IMR-90 (cell line): ENCODE measurements around the gene CDC20B. TPM values are rescaled to one million over a fixed set of nuclear protein-coding genes. Genes with fewer than 3 reads are reported as not detected.

ENCODE experiments used
- ATAC-seq: fragments of 200-7000 bp; cut with Tn5 transposase; 2 replicates; pipeline ENCODE4 v1.9.1; 2020; ENCODE audit warnings: low read depth, mild to moderate bottlenecking, moderate library complexity
- BruUV-seq: library from RNA; stranded (reverse); fragments of 400-500 nt; replicated peaks from 2 replicates; lab custom pipeline; 2021; lab: Mats Ljungman, UMichigan
- CTCF ChIA-PET: fragments of 300-600 bp; formaldehyde crosslinking; extraction: SDS; loops from one replicate; lab custom pipeline; 2021; ENCODE audit warnings: antibody characterized with exemption; lab: Yijun Ruan, JAX
- POLR2A ChIA-PET: fragments of 300-600 bp; sonication (Branson Sonifier 250); formaldehyde crosslinking; loops from one replicate; lab custom pipeline; 2022; ENCODE audit warnings: antibody characterized with exemption; ENCODE audit not compliant: unreplicated experiment; lab: Charles Lee
- DNase-seq: peaks from one replicate; pipeline ENCODE4 v3.0.0; 2013
- H2AFZ ChIP-seq: replicated peaks from 2 replicates; pipeline ENCODE3; 2013; ENCODE audit warnings: low read length, mild to moderate bottlenecking; ENCODE audit not compliant: poor library complexity
- H2AK5ac ChIP-seq: 2 replicates; pipeline ENCODE4 v1.6.1; 2013; ENCODE audit warnings: low read depth, low read length, inconsistent platforms
- H2AK9ac ChIP-seq: replicated peaks from 2 replicates; pipeline ENCODE3; 2013; ENCODE audit warnings: mild to moderate bottlenecking, low read depth, low read length, moderate library complexity; ENCODE audit not compliant: poor library complexity
- H2BK120ac ChIP-seq: 2 replicates; pipeline ENCODE4 v1.6.1; 2013; ENCODE audit warnings: low read depth, low read length, inconsistent platforms
- H2BK15ac ChIP-seq: 3 replicates; pipeline ENCODE4 v1.6.1; 2013; ENCODE audit warnings: low read depth, low read length, inconsistent platforms
- H2BK20ac ChIP-seq: 2 replicates; pipeline ENCODE4 v1.6.1; 2013; ENCODE audit warnings: low read depth, mild to moderate bottlenecking, inconsistent platforms, low read length, moderate library complexity
- H2BK5ac ChIP-seq: 2 replicates; pipeline ENCODE4 v1.6.1; 2013; ENCODE audit warnings: mild to moderate bottlenecking, low read depth, low read length, inconsistent platforms; ENCODE audit not compliant: poor library complexity, severe bottlenecking
- H3K14ac ChIP-seq: replicated peaks from 2 replicates; pipeline ENCODE4 v1.6.1; 2013; ENCODE audit warnings: low read depth, low read length, inconsistent platforms
- H3K18ac ChIP-seq: 2 replicates; pipeline ENCODE4 v1.6.1; 2013; ENCODE audit warnings: low read depth, low read length, control low read depth
- H3K23ac ChIP-seq: 2 replicates; pipeline ENCODE4 v1.6.1; 2013; ENCODE audit warnings: low read depth, low read length, inconsistent platforms
- H3K27ac ChIP-seq: 2 replicates; pipeline ENCODE4 v1.5.1; 2013; ENCODE audit warnings: mild to moderate bottlenecking, control low read depth, low read length; ENCODE audit not compliant: insufficient read depth
- H3K27me3 ChIP-seq: 2 replicates; pipeline ENCODE4 v1.6.1; 2013; ENCODE audit warnings: low read length; ENCODE audit not compliant: control insufficient read depth, insufficient read depth
- H3K36me3 ChIP-seq: 2 replicates; pipeline ENCODE4 v1.6.1; 2013; ENCODE audit warnings: low read length, mixed read lengths; ENCODE audit not compliant: control insufficient read depth, insufficient read depth
- H3K4ac ChIP-seq: 2 replicates; pipeline ENCODE4 v1.6.1; 2013; ENCODE audit warnings: low read depth, low read length, inconsistent platforms
- H3K4me1 ChIP-seq: 2 replicates; pipeline ENCODE4 v1.6.1; 2013; ENCODE audit warnings: low read length, mixed read lengths; ENCODE audit not compliant: control insufficient read depth, insufficient read depth
- H3K4me2 ChIP-seq: 2 replicates; pipeline ENCODE4 v1.6.1; 2013; ENCODE audit warnings: low read depth, mild to moderate bottlenecking, control low read depth, low read length, moderate library complexity
- H3K4me3 ChIP-seq: 2 replicates; pipeline ENCODE4 v1.5.1; 2013; ENCODE audit warnings: low read depth, mild to moderate bottlenecking, control low read depth, low read length, moderate library complexity; ENCODE audit not compliant: insufficient read depth
- H3K56ac ChIP-seq: 2 replicates; pipeline ENCODE4 v1.6.1; 2013; ENCODE audit warnings: low read length, inconsistent platforms; ENCODE audit not compliant: insufficient read depth; ENCODE audit errors: extremely low read depth
- H3K79me1 ChIP-seq, 2 experiments: 2 replicates each; pipeline ENCODE4 v1.6.1; 2013; ENCODE audit warnings: low read length in 2 of 2, inconsistent platforms in 1 of 2, low read depth in 1 of 2
- H3K9ac ChIP-seq: 2 replicates; pipeline ENCODE4 v1.6.1; 2013; ENCODE audit warnings: low read depth, low read length, control low read depth
- H3K9me1 ChIP-seq: 2 replicates; pipeline ENCODE4 v1.6.1; 2013; ENCODE audit warnings: low read length, inconsistent platforms; ENCODE audit not compliant: insufficient read depth
- H3K9me3 ChIP-seq: 2 replicates; pipeline ENCODE4 v1.6.1; 2013; ENCODE audit warnings: low read length; ENCODE audit not compliant: control insufficient read depth, insufficient read depth
- H4K20me1 ChIP-seq: 2 replicates; pipeline ENCODE4 v1.6.1; 2013; ENCODE audit warnings: low read length, inconsistent platforms; ENCODE audit not compliant: insufficient read depth
- H4K5ac ChIP-seq: 2 replicates; pipeline ENCODE4 v1.6.1; 2013; ENCODE audit warnings: mild to moderate bottlenecking, low read depth, low read length, control low read depth
- H4K8ac ChIP-seq, 2 experiments: 2 replicates each; pipeline ENCODE4 v1.6.1; 2013; ENCODE audit warnings: low read depth in 2 of 2, low read length in 2 of 2, control low read depth in 1 of 2, inconsistent platforms in 1 of 2
- H4K91ac ChIP-seq: 2 replicates; pipeline ENCODE4 v1.6.1; 2013; ENCODE audit warnings: low read depth, low read length, inconsistent platforms; ENCODE audit not compliant: insufficient read depth
- BHLHE40 ChIP-seq: fragments of 150-350 bp; IDR thresholded peaks from 2 replicates; pipeline ENCODE4 v1.6.1; 2016; ENCODE audit warnings: mild to moderate bottlenecking, low read depth, low read length
- CEBPB ChIP-seq: IDR thresholded peaks from 2 replicates; pipeline ENCODE4 v1.6.1; 2012; ENCODE audit warnings: low read depth, low read length, improper control_type of control experiment
- CHD1 ChIP-seq: IDR thresholded peaks from 2 replicates; pipeline ENCODE4 v1.6.1; 2012; ENCODE audit warnings: low read depth, low read length, improper control_type of control experiment
- FOS ChIP-seq: fragments of 150-350 bp; IDR thresholded peaks from 2 replicates; pipeline ENCODE4 v1.6.1; 2016; ENCODE audit warnings: low read depth, low read length
- MAFK ChIP-seq: IDR thresholded peaks from 2 replicates; pipeline ENCODE4 v1.6.1; 2012; ENCODE audit warnings: low read depth, low read length, improper control_type of control experiment
- MAZ ChIP-seq: IDR thresholded peaks from 2 replicates; pipeline ENCODE4 v1.6.1; 2012; ENCODE audit warnings: low read depth, mild to moderate bottlenecking, low read length, improper control_type of control experiment, moderate library complexity, borderline replicate concordance
- MXI1 ChIP-seq: IDR thresholded peaks from 2 replicates; pipeline ENCODE4 v1.6.1; 2012; ENCODE audit warnings: low read depth, mild to moderate bottlenecking, low read length, moderate library complexity, borderline replicate concordance
- NFE2L2 ChIP-seq: fragments of 150-350 bp; IDR thresholded peaks from 2 replicates; pipeline ENCODE4 v1.6.1; 2016; ENCODE audit warnings: low read depth, mild to moderate bottlenecking, low read length
- RAD21 ChIP-seq: IDR thresholded peaks from 2 replicates; pipeline ENCODE4 v1.6.1; 2012; ENCODE audit warnings: low read length, improper control_type of control experiment
- RFX5 ChIP-seq: IDR thresholded peaks from 2 replicates; pipeline ENCODE4 v1.8.0; 2012; ENCODE audit warnings: low read depth, mild to moderate bottlenecking, low read length, moderate library complexity
- SMC3 ChIP-seq: fragments of 150-350 bp; IDR thresholded peaks from 2 replicates; pipeline ENCODE4 v1.6.1; 2016; ENCODE audit warnings: low read depth, mild to moderate bottlenecking, antibody characterized with exemption, low read length, moderate library complexity
- WGBS, 2 experiments: methylation state at CpG; one replicate each; pipeline versions ENCODE4 v1.1.5 to v1.1.7; 2013; ENCODE audit warnings: missing lambda C conversion rate in 2 of 2; ENCODE audit not compliant: insufficient read length in 1 of 2; ENCODE audit errors: extremely low coverage in 2 of 2; 5-methylcytosine and 5-hydroxymethylcytosine counted together
- dilution Hi-C: fragments of 300-500 bp; cut with HindIII; formaldehyde crosslinking; loops from one replicate; pipeline ENCODE4 v1.14.3; 2018; ENCODE audit warnings: low sequenced_read_pairs; ENCODE audit not compliant: unreplicated experiment
- in situ Hi-C: fragments of 300-500 bp; cut with MboI; formaldehyde crosslinking; loops from 3 replicates; pipeline ENCODE4 v1.14.3; 2019; ENCODE audit warnings: low sequenced_read_pairs, inconsistent platforms, mixed read lengths
- intact Hi-C: fragments of 100-400 bp; cut with micrococcal nuclease; formaldehyde crosslinking; loops from 2 replicates; pipeline ENCODE4 v1.10.0; 2022
- polyA plus RNA-seq, 3 experiments: library from polyadenylated mRNA; depleted of rRNA; stranded (reverse); fragments of >200 nt; gene quantifications; 2 replicates each; pipeline ENCODE4 v1.2.3, GENCODE V29; 2012; ENCODE audit warnings: low replicate concordance in 1 of 3
- total RNA-seq: library from RNA; depleted of rRNA; stranded (reverse); fragments of >200 nt; gene quantifications from 2 replicates; pipeline ENCODE4 v1.2.3, GENCODE V29; 2012
- TF ChIP-seq, protein P1 (sequence below): conservative IDR thresholded peaks from 2 replicates; pipeline ENCODE4 v1.5.1; 2012; ENCODE audit warnings: mild to moderate bottlenecking, low read depth, low read length, improper control_type of control experiment
- TF ChIP-seq, protein P2 (sequence below): fragments of 150-350 bp; IDR thresholded peaks from 2 replicates; pipeline ENCODE4 v1.6.1; 2016; ENCODE audit warnings: low read depth, mild to moderate bottlenecking, low read length, moderate library complexity, borderline replicate concordance
- TF ChIP-seq, protein P3 (sequence below): fragments of 150-350 bp; IDR thresholded peaks from 2 replicates; pipeline ENCODE4 v1.6.1; 2017; ENCODE audit warnings: mild to moderate bottlenecking, antibody characterized with exemption, low read length, low read depth

Gene CDC20B
- total and polyA plus RNA-seq, 2 of the 4 experiments (the other 2 are of a cell fraction): not detected

DNA sequence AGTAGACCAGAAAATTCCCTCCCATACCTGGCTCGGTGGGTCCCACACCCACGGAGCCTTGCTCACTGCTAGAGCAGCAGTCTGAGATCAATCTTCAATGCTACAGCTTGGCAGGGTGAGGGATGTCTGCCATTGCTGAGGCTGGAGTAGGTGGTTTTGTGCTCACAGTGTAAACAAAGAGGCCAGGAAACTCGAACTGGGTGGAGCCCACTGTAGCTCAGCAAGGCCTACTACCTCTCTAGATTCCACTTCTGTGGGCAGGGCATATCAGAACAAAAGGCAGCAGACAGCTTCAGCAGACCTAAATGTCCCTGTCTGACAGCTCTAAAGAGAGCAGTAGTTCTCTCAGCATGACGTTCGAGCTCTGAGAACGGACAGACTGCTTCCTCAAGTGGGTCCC lies 76.1 kb downstream of the CDC20B start:
- intact Hi-C loops: no loop called here

More for the DNA sequence above, 76.1 kb downstream of the CDC20B start:
- no peak overlapping the region for H3K4me2 ChIP-seq
- no peak overlapping the region for H3K4me3 ChIP-seq
- dilution Hi-C loops: no loop called here
- H2BK5ac ChIP-seq: no peak overlapping the region
- H3K56ac ChIP-seq: no peak overlapping the region
- WGBS, 2 experiments: 83% methylated on average over 3 of the region's 6 CpGs; no CpG with 5 or more reads in 1 of the 2 experiments
- in situ Hi-C loops: no loop called here
- H3K23ac ChIP-seq: no peak overlapping the region
- H2BK20ac ChIP-seq: no peak overlapping the region
- H2BK120ac ChIP-seq: no peak overlapping the region
- no peaks in the 10 kb centered on the region for H4K20me1 ChIP-seq
- no TSS peak for BruUV-seq
- DNase-seq (no peak), ATAC-seq (no peak)
- no peaks in the 10 kb centered on the region for H3K4me1 ChIP-seq
- no peak overlapping the region for H4K5ac ChIP-seq
- H3K18ac ChIP-seq: no peak overlapping the region
- H4K91ac ChIP-seq: no peak overlapping the region
- no peaks in the 10 kb centered on the region for H3K79me1 ChIP-seq
- H3K27ac ChIP-seq: no peak overlapping the region
- no peaks in the 10 kb centered on the region for H3K9me1 ChIP-seq
- H3K36me3 ChIP-seq: no peaks in the 10 kb centered on the region
- peaks cover 30% of the 10 kb centered on the region for H3K27me3 ChIP-seq
- H3K9me3 ChIP-seq: no peaks in the 10 kb centered on the region
- no peak overlapping the region for H3K14ac ChIP-seq
- no peak overlapping the region for H4K8ac ChIP-seq
- TF ChIP-seq CEBPB: no peak
- TF ChIP-seq, protein P1, sequence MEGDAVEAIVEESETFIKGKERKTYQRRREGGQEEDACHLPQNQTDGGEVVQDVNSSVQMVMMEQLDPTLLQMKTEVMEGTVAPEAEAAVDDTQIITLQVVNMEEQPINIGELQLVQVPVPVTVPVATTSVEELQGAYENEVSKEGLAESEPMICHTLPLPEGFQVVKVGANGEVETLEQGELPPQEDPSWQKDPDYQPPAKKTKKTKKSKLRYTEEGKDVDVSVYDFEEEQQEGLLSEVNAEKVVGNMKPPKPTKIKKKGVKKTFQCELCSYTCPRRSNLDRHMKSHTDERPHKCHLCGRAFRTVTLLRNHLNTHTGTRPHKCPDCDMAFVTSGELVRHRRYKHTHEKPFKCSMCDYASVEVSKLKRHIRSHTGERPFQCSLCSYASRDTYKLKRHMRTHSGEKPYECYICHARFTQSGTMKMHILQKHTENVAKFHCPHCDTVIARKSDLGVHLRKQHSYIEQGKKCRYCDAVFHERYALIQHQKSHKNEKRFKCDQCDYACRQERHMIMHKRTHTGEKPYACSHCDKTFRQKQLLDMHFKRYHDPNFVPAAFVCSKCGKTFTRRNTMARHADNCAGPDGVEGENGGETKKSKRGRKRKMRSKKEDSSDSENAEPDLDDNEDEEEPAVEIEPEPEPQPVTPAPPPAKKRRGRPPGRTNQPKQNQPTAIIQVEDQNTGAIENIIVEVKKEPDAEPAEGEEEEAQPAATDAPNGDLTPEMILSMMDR: no peak
- no peak for TF ChIP-seq BHLHE40
- TF ChIP-seq, protein P2, sequence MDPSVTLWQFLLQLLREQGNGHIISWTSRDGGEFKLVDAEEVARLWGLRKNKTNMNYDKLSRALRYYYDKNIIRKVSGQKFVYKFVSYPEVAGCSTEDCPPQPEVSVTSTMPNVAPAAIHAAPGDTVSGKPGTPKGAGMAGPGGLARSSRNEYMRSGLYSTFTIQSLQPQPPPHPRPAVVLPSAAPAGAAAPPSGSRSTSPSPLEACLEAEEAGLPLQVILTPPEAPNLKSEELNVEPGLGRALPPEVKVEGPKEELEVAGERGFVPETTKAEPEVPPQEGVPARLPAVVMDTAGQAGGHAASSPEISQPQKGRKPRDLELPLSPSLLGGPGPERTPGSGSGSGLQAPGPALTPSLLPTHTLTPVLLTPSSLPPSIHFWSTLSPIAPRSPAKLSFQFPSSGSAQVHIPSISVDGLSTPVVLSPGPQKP: no peak
- TF ChIP-seq MAFK: no peak
- TF ChIP-seq SMC3: no peak
- TF ChIP-seq RAD21: no peak
- TF ChIP-seq, protein P3, sequence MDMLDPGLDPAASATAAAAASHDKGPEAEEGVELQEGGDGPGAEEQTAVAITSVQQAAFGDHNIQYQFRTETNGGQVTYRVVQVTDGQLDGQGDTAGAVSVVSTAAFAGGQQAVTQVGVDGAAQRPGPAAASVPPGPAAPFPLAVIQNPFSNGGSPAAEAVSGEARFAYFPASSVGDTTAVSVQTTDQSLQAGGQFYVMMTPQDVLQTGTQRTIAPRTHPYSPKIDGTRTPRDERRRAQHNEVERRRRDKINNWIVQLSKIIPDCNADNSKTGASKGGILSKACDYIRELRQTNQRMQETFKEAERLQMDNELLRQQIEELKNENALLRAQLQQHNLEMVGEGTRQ: no peak
- no peak for TF ChIP-seq NFE2L2
- TF ChIP-seq MAZ: no peak
- no peak for TF ChIP-seq CHD1
- no peak for TF ChIP-seq MXI1
- no peak for TF ChIP-seq FOS
- no peak for TF ChIP-seq RFX5
- H2AK5ac ChIP-seq: no peak overlapping the region
- H3K4ac ChIP-seq: no peak overlapping the region
- POLR2A ChIA-PET: no interaction called here
- H2AK9ac ChIP-seq: no peak overlapping the region
- no peak overlapping the region for H3K9ac ChIP-seq
- CTCF ChIA-PET: no interaction called here
- no peak overlapping the region for H2AFZ ChIP-seq
- H2BK15ac ChIP-seq: no peak overlapping the region
